C4-2B (cell line): ENCODE results near the gene PREX1.

Source experiments
- CTCF ChIP-seq: fragments of 450-650 bp; conservative IDR thresholded peaks from 2 replicates; pipeline ENCODE4 v1.5.1; 2017; ENCODE audit warnings: mild to moderate bottlenecking
- ZFX ChIP-seq: fragments of 450-650 bp; IDR thresholded peaks from 2 replicates; pipeline ENCODE4 v1.6.1; 2017

GRCh38 chr20:48679011-48679410, 148.8 kb downstream of the PREX1 start:
- no peak for TF ChIP-seq CTCF
- TF ChIP-seq ZFX, result no peak
